NCI-H774 (cell line): ENCODE results near the gene KNDC1.
"Not testable (repeated sequence)": the region's sequence is repeated elsewhere in the genome, so short reads cannot be mapped to it uniquely, and the experiment has no call there.

Experiments used
- DNase-seq: peaks from one replicate; lab custom pipeline; 2025; lab: John Stamatoyannopoulos, UW

KNDC1 gene

DNA sequence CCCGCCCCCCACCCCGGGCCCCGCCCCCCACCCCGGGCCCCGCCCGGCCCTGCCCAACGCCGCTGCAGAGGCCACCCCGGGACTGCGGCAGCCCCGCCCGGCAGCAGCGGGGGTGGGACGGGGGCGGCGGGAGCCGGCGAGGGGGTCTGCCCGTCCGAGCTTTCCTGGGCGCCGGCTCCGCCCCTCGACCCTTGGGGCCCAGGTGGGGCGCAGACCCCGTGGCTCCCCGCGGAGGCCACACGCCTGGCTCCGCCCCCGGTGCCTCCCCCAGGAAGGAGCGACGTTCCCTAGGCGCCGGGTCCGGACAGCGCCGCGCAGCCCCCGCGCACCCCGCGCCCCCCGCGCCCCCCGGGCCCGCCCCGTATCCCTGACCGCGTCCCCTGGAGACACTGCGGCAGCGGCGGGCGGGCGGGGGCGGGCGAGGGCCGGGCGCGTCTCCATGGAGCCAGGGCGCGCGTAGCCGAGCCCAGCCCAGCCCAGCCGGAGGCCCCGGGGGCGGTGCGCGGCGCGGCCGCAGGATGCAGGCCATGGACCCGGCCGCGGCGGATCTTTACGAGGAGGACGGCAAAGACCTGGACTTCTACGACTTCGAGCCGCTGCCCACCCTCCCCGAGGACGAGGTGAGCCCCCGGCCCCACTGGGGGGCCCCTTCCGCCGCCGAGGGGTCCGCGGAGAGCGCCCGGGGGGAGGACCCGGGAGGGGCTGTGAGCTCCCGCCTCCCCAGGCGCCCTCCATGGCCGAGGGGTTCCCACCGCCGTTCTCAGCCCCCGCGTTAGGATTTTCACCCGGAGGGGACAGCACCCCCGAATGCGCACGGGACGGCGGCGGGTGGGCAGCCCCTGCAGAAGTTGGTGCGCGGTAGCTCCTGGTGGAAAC, at the start of gene KNDC1:
TSS of gene KNDC1 (plus strand) at position 270 of the 876 bp plus-strand sequence. CDS start at position 519, 249 bp downstream.
- DNase-seq = no peak

GRCh38 chr10:133110609-133111275, 49.3 kb upstream of the KNDC1 start:
- no peak for DNase-seq

DNA sequence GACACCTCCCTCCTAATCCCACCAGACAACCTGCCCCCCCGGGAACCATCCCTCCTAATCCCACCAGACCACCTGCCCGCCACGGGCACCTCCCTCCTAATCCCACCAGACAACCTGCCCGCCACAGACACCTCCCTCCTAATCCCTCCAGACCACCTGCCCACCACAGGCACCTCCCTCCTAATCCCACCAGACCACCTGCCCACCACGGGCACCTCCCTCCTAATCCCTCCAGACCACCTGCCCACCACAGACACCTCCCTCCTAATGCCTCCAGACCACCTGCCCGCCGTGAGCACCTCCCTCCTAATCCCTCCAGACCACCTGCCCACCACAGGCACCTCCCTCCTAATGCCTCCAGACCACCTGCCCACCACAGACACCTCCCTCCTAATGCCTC, 48.4 kb upstream of the KNDC1 start:
- DNase-seq = not testable (repeated sequence)

GRCh38 chr10:133113146-133113830, 46.7 kb upstream of the KNDC1 start:
- no peak for DNase-seq

- no peak for DNase-seq
These were observed 46.2 kb upstream of the KNDC1 start for GRCh38 chr10:133113847-133114246.

- DNase-seq = no peak
These were observed 45.8 kb upstream of the KNDC1 start for GRCh38 chr10:133114251-133114650.

DNA sequence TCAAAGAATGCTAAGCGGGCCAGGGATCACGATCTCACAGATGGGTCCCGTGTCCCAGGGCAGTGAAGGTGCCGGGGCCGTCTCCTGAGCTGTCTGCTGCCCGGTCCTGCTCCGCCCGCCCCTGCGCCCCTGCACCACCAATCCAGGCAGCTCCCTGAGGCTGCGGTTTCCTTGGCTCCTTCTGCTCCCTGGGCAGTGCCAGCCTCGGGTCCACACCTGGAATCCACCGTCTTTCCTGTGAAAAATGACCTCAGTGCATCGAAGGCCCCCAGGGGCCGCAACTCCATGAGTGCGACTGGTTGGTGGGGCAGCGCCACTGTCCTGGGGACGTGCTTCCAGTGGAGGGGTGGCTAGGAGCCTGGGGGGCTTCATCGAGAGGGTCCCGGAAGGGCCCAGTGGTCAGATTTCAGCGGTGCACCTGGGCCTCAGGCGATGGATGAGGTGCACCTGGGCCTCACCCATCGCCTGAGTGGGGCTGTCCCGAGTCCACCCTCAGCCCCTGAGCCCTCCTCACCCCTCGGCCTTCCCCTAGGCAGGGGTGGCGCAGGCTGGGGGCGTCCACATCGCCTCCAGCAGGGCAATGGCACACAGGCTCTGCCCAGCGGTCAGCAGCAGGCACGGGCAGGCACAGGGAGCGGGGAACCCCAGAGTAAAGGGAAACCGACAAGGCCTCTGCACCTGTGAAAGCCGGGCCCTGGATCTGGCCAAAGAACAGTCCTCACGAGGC, 45.1 kb upstream of the KNDC1 start:
- no peak for DNase-seq

DNA sequence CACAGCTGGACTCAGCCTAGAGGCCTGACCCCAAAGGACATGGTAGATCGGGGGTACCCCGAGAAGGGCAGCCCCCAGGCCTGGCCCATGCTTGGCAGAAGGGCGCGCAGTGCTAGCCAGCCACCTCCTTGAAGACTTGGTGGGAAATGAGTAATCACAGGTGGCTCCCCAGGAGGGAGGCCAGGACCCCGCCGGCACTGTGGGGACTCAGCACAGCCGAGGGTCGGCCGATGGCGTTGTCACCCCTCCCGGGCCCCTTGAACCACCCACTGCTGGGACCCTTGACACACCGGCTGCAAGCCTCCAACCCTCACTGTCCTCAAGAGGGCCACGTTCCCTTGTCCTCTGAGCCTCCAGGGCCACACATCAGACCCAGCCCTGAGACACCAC, 44.6 kb upstream of the KNDC1 start:
- no peak for DNase-seq

DNA sequence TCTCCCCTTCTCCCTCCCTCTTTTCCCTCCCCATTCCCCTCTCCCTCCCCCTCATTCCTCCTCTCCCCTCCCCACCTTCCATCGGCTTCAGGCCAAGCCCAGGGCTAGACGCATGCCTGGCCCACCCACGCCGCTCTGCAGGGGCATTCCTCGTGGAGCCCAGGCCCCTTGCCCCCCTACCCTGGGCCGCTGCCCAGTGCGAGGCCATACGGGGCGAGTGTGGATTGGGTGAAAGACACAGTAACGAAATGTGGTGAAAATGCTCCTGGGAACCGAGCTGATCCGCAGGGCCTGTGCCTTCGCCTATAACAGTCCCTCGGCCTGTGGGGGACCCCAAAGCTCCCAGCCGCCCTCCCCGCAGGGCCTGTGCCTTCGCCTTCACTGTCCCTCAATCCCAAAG, 44.0 kb upstream of the KNDC1 start:
- no peak for DNase-seq

GRCh38 chr10:133116455-133116854, 43.6 kb upstream of the KNDC1 start:
- no peak for DNase-seq

- DNase-seq = no peak
These were observed 42.9 kb upstream of the KNDC1 start for GRCh38 chr10:133117036-133117687.

- DNase-seq = no peak
These were observed 42.3 kb upstream of the KNDC1 start for GRCh38 chr10:133117688-133118071.

DNA sequence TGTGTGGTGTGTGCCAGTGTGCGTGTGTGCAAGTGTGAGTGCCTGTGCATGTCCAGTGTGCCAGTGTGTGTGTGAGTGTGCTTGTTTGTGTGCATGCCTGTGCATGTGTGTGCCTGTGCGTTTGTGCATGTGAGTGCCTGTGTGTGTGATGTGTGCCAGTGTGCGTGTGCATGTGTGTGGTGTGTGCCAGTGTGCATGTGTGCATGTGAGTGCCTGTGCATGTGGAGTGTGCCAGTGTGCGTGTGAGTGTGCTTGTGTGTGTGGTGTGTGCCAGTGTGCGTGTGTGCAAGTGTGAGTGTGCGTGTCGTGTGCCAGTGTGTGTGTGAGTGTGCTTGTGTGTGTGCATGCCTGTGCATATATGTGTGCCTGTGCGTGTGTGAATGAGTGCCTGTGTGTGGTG, 38.5 kb upstream of the KNDC1 start:
- DNase-seq = no peak

DNA sequence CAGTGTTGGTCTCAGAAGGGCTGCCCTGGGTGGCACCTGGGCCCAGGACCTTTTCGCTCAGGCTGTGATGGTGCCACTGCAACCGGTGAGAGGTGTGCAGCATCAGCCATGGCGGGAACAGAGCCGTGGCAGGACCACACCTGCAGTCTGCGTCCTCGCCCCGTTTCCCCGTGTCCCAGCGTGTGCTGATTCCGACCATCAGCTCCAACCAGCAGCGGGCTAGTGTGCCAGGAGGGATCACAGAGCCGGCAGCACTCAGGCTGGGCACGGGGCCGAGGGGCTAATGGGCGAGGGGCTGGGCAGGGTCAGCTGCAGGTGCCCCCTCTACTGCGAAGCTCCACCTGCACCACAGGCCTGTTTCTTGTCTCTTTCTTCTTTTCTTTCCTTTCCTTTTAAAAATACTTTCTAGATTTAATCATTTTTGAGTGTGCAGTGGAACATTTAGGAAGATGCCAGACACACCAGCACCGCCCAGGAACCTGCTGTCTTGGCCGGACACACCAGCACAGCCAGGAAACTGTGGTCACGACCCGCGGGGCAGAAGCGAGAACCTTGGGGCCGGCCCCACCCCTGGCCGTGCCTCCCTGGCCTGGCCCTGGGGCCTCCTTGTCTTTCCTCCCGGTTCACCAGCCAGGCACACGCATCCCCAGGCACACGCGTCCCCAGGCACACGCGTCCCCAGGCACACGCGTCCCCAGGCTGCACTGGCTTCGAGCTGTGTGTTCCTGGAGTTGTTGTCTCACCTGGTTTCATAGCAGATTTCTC, 37.7 kb upstream of the KNDC1 start:
- DNase-seq = no peak

DNA sequence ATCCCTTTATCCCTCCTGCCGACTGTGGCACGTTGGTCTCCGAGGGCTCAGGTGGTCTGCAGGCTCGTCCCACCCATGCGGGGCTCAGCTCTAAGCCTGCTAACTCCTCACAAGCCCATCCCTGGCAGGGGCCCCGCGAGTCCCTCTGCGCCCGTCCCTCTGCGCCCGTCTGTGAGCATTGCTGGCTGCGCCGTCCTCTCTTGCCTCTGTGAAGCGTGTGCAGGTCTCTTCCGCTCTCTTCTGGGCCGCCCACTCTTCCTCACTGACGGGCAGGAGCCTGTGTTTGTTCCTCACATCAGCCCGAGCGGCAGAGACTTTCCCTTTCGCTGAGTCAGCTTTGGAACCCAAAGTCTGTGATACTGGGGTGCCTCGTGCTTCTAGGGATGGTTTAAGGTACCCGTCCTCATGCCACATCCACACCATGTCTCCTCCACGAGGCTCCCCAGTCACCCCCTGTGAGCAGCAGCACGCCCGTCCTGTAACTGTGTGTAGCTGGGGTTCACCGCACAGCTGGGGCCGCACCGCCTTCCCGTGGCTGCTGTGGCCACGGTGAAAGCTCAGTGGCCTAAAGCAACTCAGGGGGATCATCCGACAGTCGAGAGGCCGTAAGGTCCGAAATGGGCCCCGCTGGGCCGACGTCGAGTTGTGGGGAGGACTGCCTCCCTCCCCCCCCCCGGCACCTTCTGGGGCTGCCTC, 36.8 kb upstream of the KNDC1 start:
- DNase-seq = no peak

GRCh38 chr10:133123746-133124356, 36.2 kb upstream of the KNDC1 start:
- no peak for DNase-seq

GRCh38 chr10:133124357-133125211, 35.4 kb upstream of the KNDC1 start:
- no peak for DNase-seq

GRCh38 chr10:133125901-133126300, 34.1 kb upstream of the KNDC1 start:
- DNase-seq = no peak
